GM19193 (cell line): Measurements from ENCODE around the gene PLCB4.

Source experiments
- POLR2A ChIP-seq: IDR thresholded peaks from 4 replicates; pipeline ENCODE4 v1.6.1; 2011; ENCODE audit not compliant: insufficient read depth, insufficient read length; ENCODE audit errors: extremely low read depth

PLCB4 gene

GRCh38 chr20:9294041-9294440, 225.2 kb downstream of the PLCB4 start:
- TF ChIP-seq POLR2A, result no peak

GRCh38 chr20:9298906-9299305, 230.0 kb downstream of the PLCB4 start:
- no peak for TF ChIP-seq POLR2A

- TF ChIP-seq POLR2A, result no peak
Observed at GRCh38 chr20:9300080-9300479, 231.2 kb downstream of the PLCB4 start.

GRCh38 chr20:9300534-9300933, 231.6 kb downstream of the PLCB4 start:
- TF ChIP-seq POLR2A, result no peak

GRCh38 chr20:9301129-9302090, 232.5 kb downstream of the PLCB4 start:
- TF ChIP-seq POLR2A, result no peak

- TF ChIP-seq POLR2A, result no peak
Observed at GRCh38 chr20:9302091-9302462, 233.2 kb downstream of the PLCB4 start.

- TF ChIP-seq POLR2A, result no peak
Observed at GRCh38 chr20:9306521-9306920, 237.6 kb downstream of the PLCB4 start.

GRCh38 chr20:9308056-9308455, 239.2 kb downstream of the PLCB4 start:
- no peak for TF ChIP-seq POLR2A

GRCh38 chr20:9311132-9311531, 242.2 kb downstream of the PLCB4 start:
- no peak for TF ChIP-seq POLR2A

- TF ChIP-seq POLR2A, result no peak
Observed at GRCh38 chr20:9319687-9320384, 250.9 kb downstream of the PLCB4 start.

GRCh38 chr20:9321007-9321406, 252.1 kb downstream of the PLCB4 start:
- no peak for TF ChIP-seq POLR2A

GRCh38 chr20:9322661-9323060, 253.8 kb downstream of the PLCB4 start:
- no peak for TF ChIP-seq POLR2A

GRCh38 chr20:9323622-9324021, 254.7 kb downstream of the PLCB4 start:
- no peak for TF ChIP-seq POLR2A

- TF ChIP-seq POLR2A, result no peak
Observed at GRCh38 chr20:9329355-9330101, 260.6 kb downstream of the PLCB4 start.

- no peak for TF ChIP-seq POLR2A
Observed at GRCh38 chr20:9330151-9330550, 261.3 kb downstream of the PLCB4 start.
